ENCODE data around the gene TRIM32. TPM values are rescaled to one million over a fixed set of nuclear protein-coding genes. Genes with fewer than 3 reads are reported as not detected.

Gene TRIM32
- total RNA-seq, 1 experiment from 2014 or later: 23.2 TPM

GRCh38 chr9:116656977-116657376 is 30.1 kb upstream of the TRIM32 start:
- Histone ChIP-seq H2AFZ (ENCODE audit: low read depth, low read length, poor library complexity, severe bottlenecking) (no peak overlapping the region), H3K27ac (ENCODE audit: low read depth, low read length) (no peak overlapping the region), H3K9me2 (ENCODE audit: insufficient read depth) (no peaks in the 10 kb centered on the region), H3K4me3 (replicated peaks in 1 of 2; ENCODE audit: low read depth in 1 of 2, low read length in 2 of 2) (no peak overlapping the region), H4K20me1 (ENCODE audit: insufficient read depth) (no peaks in the 10 kb centered on the region), H3K4me1 (ENCODE audit: control insufficient read depth in 1 of 2, insufficient read depth in 2 of 2, low read length in 2 of 2) (no peaks in the 10 kb centered on the region; a peak in 1 of 4 replicates), H3K27me3 (ENCODE audit: insufficient read depth, low read length) (no peaks in the 10 kb centered on the region), H3K36me3 (ENCODE audit: control insufficient read depth in 1 of 2, insufficient read depth in 2 of 2, low read length in 2 of 2) (no peaks in the 10 kb centered on the region), H3K79me2 (ENCODE audit: insufficient read depth, low read length) (no peaks in the 10 kb centered on the region), H3K4me2 (ENCODE audit: low read length) (no peak overlapping the region), H3K9ac (ENCODE audit: low read length) (no peak overlapping the region), H3K9me3 (ENCODE audit: control insufficient read depth in 1 of 2, insufficient read depth in 1 of 2, low read depth in 1 of 2, low read length in 2 of 2) (no peaks in the 10 kb centered on the region)
- BruUV-seq (replicated peaks): no TSS peak
- ChIA-PET POLR2A (interaction anchor here (0.7 kb wide), 1 partner anchor 1234 kb away, joined by 3 read pairs; no protein-coding TSS in a partner anchor), CTCF (no interaction called here), RAD21 (ENCODE audit: low non-redundant PET in 1 of 2, low total read pairs in 2 of 2, uncharacterized antibody in 2 of 2, unreplicated experiment in 2 of 2) (no interaction called here)
- TF ChIP-seq, protein P1, sequence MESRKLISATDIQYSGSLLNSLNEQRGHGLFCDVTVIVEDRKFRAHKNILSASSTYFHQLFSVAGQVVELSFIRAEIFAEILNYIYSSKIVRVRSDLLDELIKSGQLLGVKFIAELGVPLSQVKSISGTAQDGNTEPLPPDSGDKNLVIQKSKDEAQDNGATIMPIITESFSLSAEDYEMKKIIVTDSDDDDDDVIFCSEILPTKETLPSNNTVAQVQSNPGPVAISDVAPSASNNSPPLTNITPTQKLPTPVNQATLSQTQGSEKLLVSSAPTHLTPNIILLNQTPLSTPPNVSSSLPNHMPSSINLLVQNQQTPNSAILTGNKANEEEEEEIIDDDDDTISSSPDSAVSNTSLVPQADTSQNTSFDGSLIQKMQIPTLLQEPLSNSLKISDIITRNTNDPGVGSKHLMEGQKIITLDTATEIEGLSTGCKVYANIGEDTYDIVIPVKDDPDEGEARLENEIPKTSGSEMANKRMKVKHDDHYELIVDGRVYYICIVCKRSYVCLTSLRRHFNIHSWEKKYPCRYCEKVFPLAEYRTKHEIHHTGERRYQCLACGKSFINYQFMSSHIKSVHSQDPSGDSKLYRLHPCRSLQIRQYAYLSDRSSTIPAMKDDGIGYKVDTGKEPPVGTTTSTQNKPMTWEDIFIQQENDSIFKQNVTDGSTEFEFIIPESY (IDR thresholded peaks at IDR 0.05; ENCODE audit: extremely low read depth, insufficient replicate concordance, low read length): no peak
- TF ChIP-seq, protein P2, sequence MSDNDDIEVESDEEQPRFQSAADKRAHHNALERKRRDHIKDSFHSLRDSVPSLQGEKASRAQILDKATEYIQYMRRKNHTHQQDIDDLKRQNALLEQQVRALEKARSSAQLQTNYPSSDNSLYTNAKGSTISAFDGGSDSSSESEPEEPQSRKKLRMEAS (IDR thresholded peaks at IDR 0.05): no peak
- TF ChIP-seq REST (IDR thresholded peaks at IDR 0.05; ENCODE audit: low read depth): no peak
- TF ChIP-seq POLR2AphosphoS5 (IDR thresholded peaks at IDR 0.05; ENCODE audit: low read depth, low read length): no peak
- TF ChIP-seq POLR2A (IDR thresholded peaks at IDR 0.05; ENCODE audit: borderline replicate concordance, extremely low read depth, insufficient read depth, insufficient read length): no peak
- no peak for TF ChIP-seq TCF7L2 (IDR thresholded peaks at IDR 0.05; ENCODE audit: borderline replicate concordance, extremely low read depth, insufficient read depth, insufficient read length)
- TF ChIP-seq CTCF (IDR thresholded peaks at IDR 0.05 in 2 of 3, conservative IDR thresholded peaks at IDR 0.05 in 1 of 3; ENCODE audit: borderline replicate concordance in 1 of 3, insufficient read depth in 1 of 3, low read depth in 2 of 3, low read length in 2 of 3): no peak
- TF ChIP-seq ELF1 (IDR thresholded peaks at IDR 0.05; ENCODE audit: borderline replicate concordance, low read depth): no peak
- TF ChIP-seq FOSL1 (IDR thresholded peaks at IDR 0.05; ENCODE audit: low read depth): no peak
- TF ChIP-seq YY1 (IDR thresholded peaks at IDR 0.05; ENCODE audit: extremely low read depth, insufficient replicate concordance, low read depth, low read length): no peak
- no peak for TF ChIP-seq SRF (IDR thresholded peaks at IDR 0.05; ENCODE audit: low read depth)
- TF ChIP-seq SP1 (IDR thresholded peaks at IDR 0.05; ENCODE audit: low read depth): no peak
- no peak for TF ChIP-seq ZNF274 (IDR thresholded peaks at IDR 0.05; ENCODE audit: low read depth, low read length)
- TF ChIP-seq ZFX (IDR thresholded peaks at IDR 0.05): no peak
- no peak for TF ChIP-seq EZH2phosphoT487 (IDR thresholded peaks at IDR 0.05; ENCODE audit: borderline replicate concordance)
- TF ChIP-seq CBX3 (IDR thresholded peaks at IDR 0.05; ENCODE audit: low read depth): no peak
- no peak for TF ChIP-seq RAD21 (IDR thresholded peaks at IDR 0.05; ENCODE audit: low read depth)
- TF ChIP-seq EGR1 (IDR thresholded peaks at IDR 0.05; ENCODE audit: low read depth): no peak
- DNase-seq (ENCODE audit: low read depth, low spot score): no peak
- intact Hi-C loops (cut with micrococcal nuclease): no loop called here
- no peak for ATAC-seq
